Right lobe of liver (tissue), 4 donors: Measurements from ENCODE around the gene ACAD10.

Source experiments
- CTCF ChIP-seq, 4 donors: fragments of 200-600 bp in 3 of 4; fragments of 450-650 bp in 1 of 4; IDR thresholded peaks; one replicate each; pipeline versions ENCODE4 v1.5.1 to v1.8.0; 2016 to 2022; ENCODE audit warnings: antibody characterized with exemption in 4 of 4, mild to moderate bottlenecking in 2 of 4
- POLR2A ChIP-seq: fragments of 450-650 bp; IDR thresholded peaks from one replicate; pipeline ENCODE4 v1.6.1; 2017; ENCODE audit warnings: antibody characterized with exemption, mild to moderate bottlenecking
- donor health status: DM: no; HTN: no; CAD: no.
- donor health status: DM: no; HTN: no; CAD: no.
- donor health status: DM: no; HTN: yes; CAD: no.

DNA sequence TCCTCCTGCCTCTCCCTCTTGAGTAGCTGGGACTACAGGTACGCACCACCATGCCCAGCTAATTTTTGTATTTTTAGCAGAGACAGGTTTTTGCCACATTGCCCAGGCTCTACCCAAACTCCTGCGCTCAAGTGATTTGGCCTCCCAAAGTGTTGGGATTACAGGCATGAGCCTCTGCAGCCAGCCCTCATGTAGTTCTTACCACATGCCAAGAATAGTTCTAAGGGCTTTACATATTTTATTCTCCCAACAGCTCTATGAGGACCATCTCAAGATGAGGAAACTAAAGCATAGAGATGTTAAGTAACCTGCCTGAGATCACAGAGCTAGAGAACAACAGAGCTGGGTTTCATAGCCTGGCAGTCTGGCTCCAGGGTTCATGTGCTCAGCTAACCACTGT is 42.9 kb downstream of the ACAD10 start:
- TF ChIP-seq POLR2A (no peak), CTCF (IDR thresholded peaks at IDR 0.05) (no peak)
